ENCODE measurements around the gene RIMBP3C.
"Not testable (repeated sequence)": the region's sequence is repeated elsewhere in the genome, so short reads cannot be mapped to it uniquely, and the experiment has no call there.

RIMBP3C gene

GRCh38 chr22:21573750-21574494 is 22.7 kb upstream of the RIMBP3C start:
- no peak for DNase-seq

GRCh38 chr22:21573293-21573734 is 22.1 kb upstream of the RIMBP3C start:
- DNase-seq, result no peak

GRCh38 chr22:21571679-21572078 is 20.4 kb upstream of the RIMBP3C start:
- DNase-seq, result no peak

DNA sequence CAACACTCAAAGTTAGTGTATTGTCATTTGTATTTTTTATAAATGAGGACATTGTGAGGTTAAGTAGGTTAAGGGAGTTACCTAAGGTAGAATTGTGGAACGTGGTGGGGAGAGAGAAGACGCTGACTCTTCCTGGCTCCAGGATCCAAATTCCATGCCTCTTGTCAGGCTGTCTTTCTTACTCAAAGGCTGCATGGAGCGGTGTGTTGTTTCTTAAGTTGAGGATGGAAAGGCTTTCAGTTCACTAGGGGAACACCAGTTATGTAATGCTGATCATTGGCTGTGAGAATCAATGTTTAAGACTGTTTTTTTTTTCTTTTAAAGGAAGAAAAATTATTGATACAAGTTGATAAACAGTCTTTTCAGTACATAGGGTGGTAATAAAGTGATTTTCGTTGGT is 19.1 kb upstream of the RIMBP3C start:
- peak; percentile 53 for DNase-seq

DNA sequence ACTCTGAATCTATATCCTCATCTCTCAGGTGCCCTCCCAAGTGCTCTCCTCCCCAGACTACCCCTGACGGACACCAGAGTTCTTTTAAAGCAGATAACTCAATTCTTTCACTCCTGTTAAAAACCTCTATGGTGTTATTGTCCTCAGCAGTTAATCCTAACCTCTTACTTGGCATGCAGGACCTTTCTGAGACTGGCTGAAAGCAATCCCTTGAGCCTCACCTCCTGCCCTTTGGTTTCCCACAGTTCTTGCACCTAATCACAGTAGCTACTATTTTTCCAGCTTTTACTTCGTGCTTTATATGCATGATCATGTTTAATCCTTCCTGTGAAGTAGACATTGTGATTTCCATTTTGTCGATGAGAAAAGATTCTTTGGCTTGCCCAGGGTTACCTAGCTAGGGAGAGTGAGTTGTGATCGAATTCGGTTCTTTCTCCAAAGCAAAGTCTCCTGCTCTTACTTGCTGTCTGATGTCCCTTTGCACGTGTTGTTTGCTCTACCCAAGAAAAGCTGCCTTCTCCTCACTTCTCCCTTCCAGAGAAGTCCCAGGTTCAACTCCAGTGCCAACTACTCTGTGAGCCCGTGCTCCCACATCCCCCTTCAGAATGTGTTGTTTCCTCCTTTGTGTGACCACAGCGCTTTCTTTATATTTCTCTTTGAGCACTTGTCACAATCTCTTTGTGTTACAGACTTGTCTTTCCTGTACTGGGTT is 18.4 kb upstream of the RIMBP3C start:
- peak; percentile 71 for DNase-seq

DNA sequence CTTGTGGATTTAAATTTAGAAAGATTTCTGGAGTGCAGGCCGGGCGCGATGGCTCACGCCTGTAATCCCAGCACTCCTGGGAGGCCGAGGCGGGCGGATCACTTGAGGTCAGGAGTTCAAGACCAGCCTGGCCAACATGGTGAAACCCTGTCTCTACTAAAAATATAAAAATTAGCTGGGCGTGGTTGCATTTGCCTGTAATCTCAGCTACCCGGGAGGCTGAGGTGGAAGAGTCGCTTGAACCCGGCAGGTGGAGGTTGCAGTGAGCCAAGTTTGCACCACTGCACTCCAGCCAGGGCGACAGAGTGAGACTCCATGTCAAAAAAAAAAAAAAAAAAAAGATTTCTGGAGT is 17.8 kb upstream of the RIMBP3C start:
- not testable (repeated sequence) for DNase-seq

DNA sequence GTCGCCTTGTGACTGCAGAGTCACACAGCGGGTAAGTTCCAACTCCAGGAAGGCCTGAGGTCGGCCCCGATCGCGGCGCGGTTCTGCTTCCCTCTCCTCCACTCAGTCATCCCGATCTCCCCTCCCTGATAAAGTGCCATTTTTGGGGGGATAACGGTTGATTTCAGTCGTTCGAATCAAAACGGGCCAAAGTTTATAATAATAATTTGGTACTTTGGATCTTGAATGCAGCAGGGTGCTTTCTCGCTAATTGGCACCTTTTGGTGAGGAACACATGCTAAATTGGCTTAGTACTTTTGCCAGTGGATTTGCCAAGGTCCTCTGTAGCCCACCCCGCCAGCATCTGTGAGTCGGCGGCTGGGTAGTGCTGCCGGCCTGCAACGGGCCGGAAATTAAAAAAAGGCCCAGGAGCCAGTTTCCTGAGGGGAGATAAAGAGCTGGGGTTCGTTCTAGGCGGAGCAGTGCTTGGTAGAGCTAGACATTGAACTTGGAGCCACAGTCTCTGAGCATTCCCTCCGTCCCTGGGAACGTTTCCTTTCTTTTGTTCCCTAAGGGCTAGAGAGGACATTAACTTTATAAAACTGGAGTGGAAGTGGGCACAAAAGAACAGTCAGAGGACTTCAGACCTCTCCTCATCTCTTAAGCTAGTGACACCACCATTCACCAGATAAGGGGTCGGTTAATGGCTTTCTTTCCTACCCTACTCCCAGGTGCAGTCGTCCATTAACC is 17.2 kb upstream of the RIMBP3C start:
- peak; percentile 73 for DNase-seq

GRCh38 chr22:21567456-21568346 is 16.4 kb upstream of the RIMBP3C start, which contains the start of gene UBE2L3:
Gene UBE2L3, plus strand, starts transcription at chr22:21567714. Its CDS starts 31 bp downstream, at chr22:21567745.
- peak; percentile 94 for DNase-seq

- DNase-seq, result no peak
Observed at GRCh38 chr22:21564411-21564810, 13.2 kb upstream of the RIMBP3C start.

DNA sequence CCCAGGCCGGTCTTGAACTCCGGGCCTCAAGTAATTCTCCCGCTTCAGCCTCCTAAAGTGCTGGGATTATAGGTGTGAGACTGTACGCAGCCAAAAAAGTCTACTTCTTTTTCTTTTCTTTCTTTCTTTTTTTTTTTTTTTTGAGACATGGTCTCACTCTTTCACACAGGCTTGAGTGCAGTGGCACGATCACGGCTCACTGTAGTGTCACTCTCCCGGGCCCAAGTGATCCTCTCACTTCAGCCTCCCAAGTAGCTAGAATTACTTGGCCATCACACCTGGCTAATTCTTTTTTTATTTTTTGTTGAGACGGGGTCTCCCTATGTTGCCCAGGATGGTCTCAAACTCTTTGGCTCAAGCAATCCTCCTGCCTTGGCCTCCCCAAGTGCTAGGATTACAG is 12.7 kb upstream of the RIMBP3C start:
- DNase-seq, result no peak

DNA sequence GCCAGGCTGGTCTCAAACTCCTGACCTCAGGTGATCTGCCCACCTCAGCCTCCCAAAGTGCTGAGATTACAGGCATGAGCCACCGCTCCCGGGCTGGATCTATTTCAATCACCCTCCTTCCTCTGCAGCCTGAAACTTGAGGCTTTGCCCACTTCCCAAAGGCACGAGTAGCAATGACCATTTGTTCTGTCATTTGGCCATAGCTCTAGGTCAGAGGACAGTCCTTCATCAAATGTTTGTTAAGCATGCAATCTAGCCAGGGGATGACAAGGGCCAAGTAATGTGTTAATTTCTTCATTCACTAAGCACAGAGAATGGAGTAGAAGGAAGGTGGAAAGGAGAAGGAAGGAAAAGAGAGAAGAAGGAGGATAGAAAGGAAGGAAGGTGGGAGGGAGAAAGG is 9.4 kb upstream of the RIMBP3C start:
- DNase-seq, result not testable (repeated sequence)

DNA sequence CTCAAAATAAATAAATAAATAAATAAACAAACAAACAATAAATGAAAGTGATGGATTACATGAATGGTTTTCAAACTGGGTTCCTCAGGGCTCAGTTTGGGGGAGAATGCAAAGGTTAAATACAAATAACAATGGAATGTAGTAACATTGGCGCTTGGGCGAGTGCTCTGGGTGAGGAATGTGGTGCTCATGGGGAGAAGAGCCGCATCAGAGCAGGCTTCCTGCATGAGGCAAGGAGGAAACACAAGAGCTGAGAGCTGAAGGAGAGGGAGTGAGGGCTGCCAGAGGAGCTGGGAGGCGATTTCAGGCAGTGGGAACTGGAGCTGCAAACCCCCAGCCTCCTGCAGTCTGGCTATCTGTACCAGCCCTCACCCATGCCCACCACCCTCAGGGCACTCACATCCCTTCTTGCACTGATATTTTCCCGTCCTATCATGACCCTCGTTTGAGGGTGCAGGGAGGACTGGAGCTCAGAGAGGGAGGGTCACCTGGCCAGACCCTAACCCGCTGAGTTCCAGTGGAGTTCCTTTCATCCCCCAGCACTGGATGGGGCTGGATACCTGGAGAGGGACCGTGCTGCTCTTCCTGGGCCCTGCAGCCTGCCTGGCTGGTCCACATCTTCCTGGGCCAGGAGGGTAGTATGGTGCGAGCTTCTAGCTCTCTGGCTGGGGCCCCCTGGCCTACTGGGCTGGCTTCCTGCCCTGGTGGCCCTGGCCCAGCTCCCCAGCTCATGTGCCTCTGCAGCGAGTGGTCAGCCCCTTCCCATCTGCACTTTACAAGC is 8.3 kb upstream of the RIMBP3C start:
- DNase-seq, result not testable (repeated sequence)

GRCh38 chr22:21550678-21551047 is 598 bp downstream of the RIMBP3C start:
- DNase-seq, result not testable (repeated sequence)

DNA sequence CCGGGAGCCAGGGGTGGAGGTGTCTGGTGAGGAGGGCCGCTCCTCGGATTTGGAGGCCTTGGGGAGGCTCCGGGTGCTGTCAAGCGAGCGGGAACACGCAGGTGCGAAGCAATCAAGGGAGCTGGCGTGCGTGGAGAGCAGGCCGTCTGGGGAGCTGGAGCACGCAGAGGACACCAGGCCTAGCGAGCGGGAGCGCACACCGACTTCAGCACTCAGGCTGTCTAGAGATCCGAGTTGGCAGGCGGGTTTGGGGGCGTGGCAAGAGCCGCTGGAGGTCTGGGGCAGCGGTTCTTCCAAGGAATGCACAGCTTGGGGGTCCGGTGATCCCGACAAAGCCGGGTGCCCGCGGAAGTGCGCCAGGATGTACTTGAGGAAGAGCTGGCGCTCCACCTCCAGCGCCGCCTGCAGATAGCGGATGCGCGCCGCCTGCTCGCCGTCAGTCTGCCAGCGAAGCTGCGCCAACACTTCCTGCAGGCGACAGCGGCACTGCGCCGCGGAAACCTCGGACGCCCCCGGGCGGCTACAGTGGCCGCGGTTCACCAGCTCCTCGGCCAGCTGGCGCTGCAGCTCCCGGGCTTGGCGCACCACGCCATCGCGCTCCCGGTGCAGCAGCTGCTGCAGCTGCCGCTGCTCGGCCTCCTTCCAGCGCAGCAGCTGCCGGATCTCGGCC is 1.1 kb downstream of the RIMBP3C start:
- not testable (repeated sequence) for DNase-seq

DNA sequence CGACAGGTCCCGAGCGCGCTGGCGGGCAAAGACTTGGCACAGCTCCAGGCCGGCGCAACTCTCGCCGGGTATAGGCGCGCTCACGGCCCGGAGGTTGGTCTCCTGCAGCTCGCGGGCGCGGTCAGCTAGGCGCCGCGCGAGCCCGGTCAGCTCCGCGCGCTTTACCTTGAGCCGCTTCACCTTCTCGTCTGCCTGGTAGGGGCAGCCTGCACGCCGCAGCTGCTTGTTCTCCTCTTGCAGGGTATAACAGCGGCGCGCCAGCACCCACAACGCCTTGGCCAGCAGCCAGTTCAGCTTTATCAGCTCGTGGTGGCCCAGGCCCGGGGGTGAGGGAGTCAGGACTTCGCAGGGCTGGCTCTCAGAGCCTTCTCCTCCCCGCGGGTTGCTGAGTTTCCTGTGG is 1.7 kb downstream of the RIMBP3C start:
- DNase-seq, result not testable (repeated sequence)

GRCh38 chr22:21544432-21545322 is 6.6 kb downstream of the RIMBP3C start:
- DNase-seq, result not testable (repeated sequence)

DNA sequence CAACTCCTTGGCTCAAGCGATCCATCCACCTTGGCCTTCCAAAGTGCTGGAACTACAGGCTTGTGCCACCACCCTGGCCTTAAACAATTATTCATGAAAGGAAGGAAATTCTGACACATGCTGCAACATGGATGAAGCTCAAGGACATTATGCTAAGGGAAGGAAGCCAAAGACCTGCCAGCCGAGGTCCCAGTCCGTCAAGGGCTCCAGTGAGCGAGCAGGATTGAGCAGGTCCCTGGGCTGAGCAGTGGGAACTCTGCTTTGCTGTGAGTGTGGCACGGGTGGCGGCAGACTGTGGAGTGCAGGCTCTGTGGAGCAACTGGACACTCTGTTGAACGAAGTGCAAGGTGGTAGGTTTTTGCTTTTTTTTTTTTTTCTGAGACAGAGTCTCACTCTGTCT is 11.4 kb downstream of the RIMBP3C start:
- DNase-seq, result not testable (repeated sequence)

DNA sequence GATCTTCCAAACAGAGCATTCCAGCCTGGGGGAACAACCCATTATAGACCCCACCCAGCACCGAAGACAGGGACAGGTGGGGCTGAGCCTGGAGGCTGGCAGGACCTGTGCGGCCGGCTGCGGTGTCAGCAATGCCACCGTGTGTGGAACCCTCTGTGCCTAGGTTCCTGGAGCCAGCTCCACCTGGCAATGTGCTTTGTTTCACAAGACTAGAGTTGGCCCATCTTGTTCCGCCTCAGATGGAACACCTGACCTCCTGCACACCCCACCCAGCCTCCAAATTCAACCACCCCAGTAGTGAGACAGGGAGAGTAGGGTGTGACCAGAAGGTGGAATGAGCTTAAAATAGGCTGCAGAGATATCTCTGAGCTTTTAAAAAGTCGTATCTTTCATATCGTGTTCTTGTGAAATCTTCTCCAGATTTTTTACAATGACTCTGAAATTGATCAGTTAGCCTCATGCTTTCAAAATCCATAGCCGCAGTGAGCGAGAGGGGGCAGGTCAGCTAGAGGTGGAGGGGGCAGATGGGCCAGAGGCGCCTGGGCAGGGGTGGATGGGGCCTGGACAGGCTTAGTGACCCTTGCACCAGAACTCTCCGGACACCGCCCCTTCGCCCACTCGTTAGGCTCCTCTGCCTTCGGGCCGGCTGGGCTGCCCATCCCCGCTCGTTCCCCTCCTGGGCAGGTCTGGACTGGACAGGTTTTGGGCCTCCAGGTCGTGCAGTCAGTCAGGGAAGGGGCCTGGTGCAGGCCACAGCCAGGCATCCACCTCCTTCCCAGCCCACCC is 18.2 kb downstream of the RIMBP3C start:
- DNase-seq, result not testable (repeated sequence)

DNA sequence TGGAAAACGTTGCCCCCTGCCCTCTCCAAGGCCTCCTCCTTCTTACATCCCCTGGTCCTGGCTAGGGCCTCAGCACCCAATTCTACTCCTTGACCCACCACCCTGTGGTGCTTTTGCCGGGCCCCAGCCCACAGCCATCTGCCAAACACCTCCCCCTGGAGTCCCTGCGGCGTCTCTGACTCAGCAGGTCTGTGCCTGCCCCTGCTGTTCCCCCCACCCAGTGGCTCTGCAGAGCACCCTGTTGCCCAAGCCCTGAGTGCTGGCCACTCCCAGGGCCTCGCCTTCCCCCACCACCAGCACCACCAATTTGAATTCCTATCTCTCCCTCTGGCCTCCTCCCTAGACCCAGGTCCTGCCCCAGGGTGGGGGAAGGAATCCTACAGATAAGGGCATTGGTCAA is 19.7 kb downstream of the RIMBP3C start:
- DNase-seq, result not testable (repeated sequence)

Measured in OCI-M1 (cell line).